ENCODE data around the gene TJP1.

DNA sequence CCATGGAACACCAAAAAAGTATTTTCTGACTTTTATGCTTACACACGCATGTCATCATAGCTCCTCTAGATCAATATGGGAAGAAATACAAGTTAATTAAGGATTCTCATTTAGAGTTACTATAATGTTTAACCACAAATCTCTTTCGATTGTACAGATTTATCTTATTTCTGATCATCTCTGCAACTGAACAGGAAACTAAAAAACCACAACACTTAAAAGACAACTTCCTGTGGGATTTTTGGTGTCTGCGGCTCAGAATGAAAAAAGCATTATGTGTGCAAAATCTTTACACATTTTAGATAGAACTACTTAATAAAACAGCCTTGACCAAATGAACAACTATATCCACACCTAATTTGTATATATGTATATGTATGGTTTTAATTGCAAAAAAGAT, 3.0 kb upstream of the TJP1 start:
- TF ChIP-seq ZNF138 (tag by site-specific recombination; IDR thresholded peaks at IDR 0.05; ENCODE audit: borderline replicate concordance) (no peak), ZNF404 (tag by site-specific recombination; IDR thresholded peaks at IDR 0.05) (no peak), KLF1 (tag by site-specific recombination; IDR thresholded peaks at IDR 0.05) (no peak), SCRT2 (tag by site-specific recombination; IDR thresholded peaks at IDR 0.05) (no peak), ZSCAN16 (tag by site-specific recombination; IDR thresholded peaks at IDR 0.05) (no peak)
- TF ChIP-seq, protein P1, sequence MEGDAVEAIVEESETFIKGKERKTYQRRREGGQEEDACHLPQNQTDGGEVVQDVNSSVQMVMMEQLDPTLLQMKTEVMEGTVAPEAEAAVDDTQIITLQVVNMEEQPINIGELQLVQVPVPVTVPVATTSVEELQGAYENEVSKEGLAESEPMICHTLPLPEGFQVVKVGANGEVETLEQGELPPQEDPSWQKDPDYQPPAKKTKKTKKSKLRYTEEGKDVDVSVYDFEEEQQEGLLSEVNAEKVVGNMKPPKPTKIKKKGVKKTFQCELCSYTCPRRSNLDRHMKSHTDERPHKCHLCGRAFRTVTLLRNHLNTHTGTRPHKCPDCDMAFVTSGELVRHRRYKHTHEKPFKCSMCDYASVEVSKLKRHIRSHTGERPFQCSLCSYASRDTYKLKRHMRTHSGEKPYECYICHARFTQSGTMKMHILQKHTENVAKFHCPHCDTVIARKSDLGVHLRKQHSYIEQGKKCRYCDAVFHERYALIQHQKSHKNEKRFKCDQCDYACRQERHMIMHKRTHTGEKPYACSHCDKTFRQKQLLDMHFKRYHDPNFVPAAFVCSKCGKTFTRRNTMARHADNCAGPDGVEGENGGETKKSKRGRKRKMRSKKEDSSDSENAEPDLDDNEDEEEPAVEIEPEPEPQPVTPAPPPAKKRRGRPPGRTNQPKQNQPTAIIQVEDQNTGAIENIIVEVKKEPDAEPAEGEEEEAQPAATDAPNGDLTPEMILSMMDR (tag by site-specific recombination; IDR thresholded peaks at IDR 0.05), result no peak
